GM23338 (cell line): Measurements from ENCODE around the gene SEMA7A.

ENCODE experiments used
- EZH2 ChIP-seq: fragments of 200-600 bp; sonication (generic); IDR thresholded peaks from one replicate; pipeline ENCODE4 v1.8.0; 2017; ENCODE audit warnings: antibody characterized with exemption, mild to moderate bottlenecking, low read depth; ENCODE audit not compliant: unreplicated experiment
- JUNB ChIP-seq: IDR thresholded peaks from one replicate; pipeline ENCODE4 v1.6.1; 2016; ENCODE audit warnings: antibody characterized with exemption; ENCODE audit not compliant: unreplicated experiment
- POLR2AphosphoS5 ChIP-seq: IDR thresholded peaks from 2 replicates; pipeline ENCODE4 v1.6.1; 2016; ENCODE audit warnings: antibody characterized with exemption, low read depth
- STAT1 ChIP-seq: IDR thresholded peaks from one replicate; pipeline ENCODE4 v1.6.1; 2016; ENCODE audit warnings: antibody characterized with exemption; ENCODE audit not compliant: unreplicated experiment
- TF ChIP-seq, protein P1 (sequence below), 2 experiments: fragments of 200-600 bp in 1 of 2; sonication (generic) in 1 of 2; conservative IDR thresholded peaks; 2 replicates each; pipeline versions ENCODE4 v1.5.1 to v1.6.1; 2016 to 2017; ENCODE audit warnings: antibody characterized with exemption in 2 of 2, low read depth in 2 of 2, mild to moderate bottlenecking in 2 of 2, moderate library complexity in 1 of 2

DNA sequence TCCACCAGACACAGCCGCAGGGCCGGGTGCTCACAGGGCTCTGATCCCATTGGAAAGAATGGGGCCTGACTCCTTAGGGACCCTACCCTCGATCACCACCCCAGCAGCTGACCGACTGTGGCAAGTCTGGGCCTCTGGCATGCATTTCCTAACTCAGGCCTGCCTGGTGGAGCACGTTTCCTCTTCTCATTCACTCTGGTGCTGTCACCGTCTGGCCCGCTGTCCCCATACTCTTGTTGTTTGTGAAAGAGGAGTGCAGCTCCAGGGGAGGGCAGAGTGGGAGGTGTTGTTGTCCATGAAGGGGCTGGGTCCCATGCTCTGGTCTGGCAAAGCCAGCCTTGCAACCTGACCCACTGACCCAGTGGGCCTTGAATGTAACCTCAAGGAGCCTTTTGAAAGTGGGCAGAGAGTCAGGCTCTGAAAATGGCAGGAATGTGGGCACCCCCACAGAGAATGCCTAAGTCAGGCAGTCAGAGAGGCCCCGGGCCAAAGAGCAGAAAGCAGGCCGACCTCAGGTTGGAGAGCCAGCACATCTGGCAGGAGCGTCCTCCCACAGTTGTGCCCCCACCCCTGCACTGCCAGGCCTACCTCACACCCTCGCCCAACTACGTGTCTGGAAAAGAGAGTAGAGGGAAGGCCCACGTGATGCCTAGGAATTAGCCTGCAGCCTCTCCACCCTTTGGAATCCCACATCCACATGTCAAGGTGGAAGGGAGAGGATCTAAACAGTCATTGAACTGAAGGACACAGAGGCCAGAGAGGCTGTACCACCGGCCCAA is 10.9 kb downstream of the SEMA7A start:
- TF ChIP-seq, protein P1, sequence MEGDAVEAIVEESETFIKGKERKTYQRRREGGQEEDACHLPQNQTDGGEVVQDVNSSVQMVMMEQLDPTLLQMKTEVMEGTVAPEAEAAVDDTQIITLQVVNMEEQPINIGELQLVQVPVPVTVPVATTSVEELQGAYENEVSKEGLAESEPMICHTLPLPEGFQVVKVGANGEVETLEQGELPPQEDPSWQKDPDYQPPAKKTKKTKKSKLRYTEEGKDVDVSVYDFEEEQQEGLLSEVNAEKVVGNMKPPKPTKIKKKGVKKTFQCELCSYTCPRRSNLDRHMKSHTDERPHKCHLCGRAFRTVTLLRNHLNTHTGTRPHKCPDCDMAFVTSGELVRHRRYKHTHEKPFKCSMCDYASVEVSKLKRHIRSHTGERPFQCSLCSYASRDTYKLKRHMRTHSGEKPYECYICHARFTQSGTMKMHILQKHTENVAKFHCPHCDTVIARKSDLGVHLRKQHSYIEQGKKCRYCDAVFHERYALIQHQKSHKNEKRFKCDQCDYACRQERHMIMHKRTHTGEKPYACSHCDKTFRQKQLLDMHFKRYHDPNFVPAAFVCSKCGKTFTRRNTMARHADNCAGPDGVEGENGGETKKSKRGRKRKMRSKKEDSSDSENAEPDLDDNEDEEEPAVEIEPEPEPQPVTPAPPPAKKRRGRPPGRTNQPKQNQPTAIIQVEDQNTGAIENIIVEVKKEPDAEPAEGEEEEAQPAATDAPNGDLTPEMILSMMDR (conservative IDR thresholded peaks at IDR 0.05; ENCODE audit: low read depth in 2 of 2), result no peak
- TF ChIP-seq JUNB (no peak), STAT1 (no peak), EZH2 (no peak), POLR2AphosphoS5 (no peak)
